H1 (cell line): ENCODE measurements around the gene TMEM176B.

ENCODE experiments used
- CBX5 ChIP-seq: fragments of 300-800, 300-1000 bp; sonication (generic); IDR thresholded peaks from 2 replicates; pipeline ENCODE4 v1.7.1; 2016; ENCODE audit warnings: antibody characterized with exemption, low read length, low read depth
- CBX8 ChIP-seq: fragments of 300-800, 300-1000 bp; sonication (generic); IDR thresholded peaks from 2 replicates; pipeline ENCODE4 v1.7.1; 2016; ENCODE audit warnings: low read depth, low read length, borderline replicate concordance
- EZH2 ChIP-seq: fragments of 200-600 bp; sonication (generic); IDR thresholded peaks from 2 replicates; pipeline ENCODE4 v1.7.1; 2012; ENCODE audit warnings: low read depth, mild to moderate bottlenecking, moderate library complexity, low read length, inconsistent platforms; ENCODE audit not compliant: severe bottlenecking
- JUN ChIP-seq: IDR thresholded peaks from 2 replicates; pipeline ENCODE4 v1.6.1; 2011; ENCODE audit warnings: low read depth, mild to moderate bottlenecking, improper control_type of control experiment, low read length
- POLR2A ChIP-seq, 2 experiments: IDR thresholded peaks; 1 replicate in 1 of 2; 2 replicates in 1 of 2; pipeline ENCODE4 v1.6.1; 2011; ENCODE audit warnings: low read depth in 2 of 2, low read length in 2 of 2, mild to moderate bottlenecking in 2 of 2; ENCODE audit errors: control extremely low read depth in 1 of 2
- RFX5 ChIP-seq: IDR thresholded peaks from 2 replicates; pipeline ENCODE4 v1.6.1; 2011; ENCODE audit warnings: low read depth, low read length, improper control_type of control experiment, borderline replicate concordance
- TF ChIP-seq, protein P1 (sequence below): IDR thresholded peaks from 2 replicates; pipeline ENCODE4 v1.6.1; 2012; ENCODE audit warnings: inconsistent platforms

DNA sequence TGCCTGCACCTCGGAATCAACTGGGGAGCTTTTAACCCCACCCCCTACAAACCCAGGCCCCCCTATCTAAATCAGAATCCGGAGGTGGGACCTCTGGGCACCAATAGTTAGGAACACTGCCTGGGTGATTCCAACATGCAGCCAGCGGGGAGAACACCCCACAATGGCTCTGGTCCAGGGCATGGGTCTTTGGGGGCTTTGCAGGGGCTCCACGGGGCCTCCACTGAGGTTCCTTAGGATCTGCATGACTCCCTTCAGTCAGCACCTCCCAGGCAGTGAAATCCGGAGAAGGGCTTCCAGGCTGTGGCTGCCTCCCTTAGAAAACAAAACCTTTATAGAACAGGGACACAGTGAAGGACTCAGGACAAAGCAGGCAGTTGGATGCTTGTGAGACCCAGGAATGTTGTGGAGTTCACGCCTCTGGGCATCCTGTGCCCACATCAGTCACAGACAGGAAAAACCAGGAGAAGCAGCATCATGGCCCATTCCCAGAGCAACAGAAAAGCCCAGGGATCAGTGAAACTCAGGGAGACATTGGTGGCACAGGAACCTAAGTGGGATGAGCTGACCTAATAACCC lies 35.6 kb upstream of the TMEM176B start:
- TF ChIP-seq, protein P1, sequence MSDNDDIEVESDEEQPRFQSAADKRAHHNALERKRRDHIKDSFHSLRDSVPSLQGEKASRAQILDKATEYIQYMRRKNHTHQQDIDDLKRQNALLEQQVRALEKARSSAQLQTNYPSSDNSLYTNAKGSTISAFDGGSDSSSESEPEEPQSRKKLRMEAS: no peak
- TF ChIP-seq RFX5: no peak
- TF ChIP-seq EZH2: no peak
- TF ChIP-seq CBX8: no peak
- TF ChIP-seq CBX5: no peak
- no peak for TF ChIP-seq POLR2A (IDR thresholded peaks at IDR 0.05; ENCODE audit: control extremely low read depth in 1 of 2, low read depth in 2 of 2, low read length in 2 of 2)
- TF ChIP-seq JUN: no peak
